Keratinocyte (primary cell): ENCODE results near the gene SRM. TPM values are rescaled to one million over a fixed set of nuclear protein-coding genes. Genes with fewer than 3 reads are reported as not detected.

ENCODE experiments used
- DNase-seq: peaks from one replicate; pipeline ENCODE4 v3.0.0-alpha.2; 2011; ENCODE audit warnings: low read depth, missing footprints, low spot score
- FAIRE-seq: peaks from 2 replicates; lab custom pipeline; 2011; peaks lifted over from hg19 to GRCh38; lab: Jason Lieb, UNC
- H2AFZ ChIP-seq: 2 replicates; pipeline ENCODE4 v1.6.0; 2012; ENCODE audit warnings: low read length, control low read depth, inconsistent platforms; ENCODE audit not compliant: control insufficient read depth
- H3K27ac ChIP-seq: 2 replicates; pipeline ENCODE4 v1.5.1; 2011; ENCODE audit warnings: low read length; ENCODE audit not compliant: control insufficient read depth, insufficient read depth
- H3K27me3 ChIP-seq: 3 replicates; pipeline ENCODE4 v1.6.0; 2011; ENCODE audit warnings: low read length; ENCODE audit not compliant: control insufficient read depth, insufficient read depth; ENCODE audit errors: extremely low read depth
- H3K36me3 ChIP-seq, 2 experiments: 2 replicates in 1 of 2; 3 replicates in 1 of 2; pipeline ENCODE4 v1.5.1; 2011; ENCODE audit warnings: low read length in 2 of 2, mild to moderate bottlenecking in 1 of 2; ENCODE audit not compliant: control insufficient read depth in 2 of 2, insufficient read depth in 2 of 2; ENCODE audit errors: extremely low read depth in 1 of 2
- H3K4me1 ChIP-seq: 3 replicates; pipeline ENCODE4 v1.5.1; 2011; ENCODE audit warnings: low read length; ENCODE audit not compliant: control insufficient read depth, insufficient read depth; ENCODE audit errors: extremely low read depth
- H3K4me2 ChIP-seq: 3 replicates; pipeline ENCODE4 v1.6.0; 2011; ENCODE audit warnings: low read depth, low read length; ENCODE audit not compliant: control insufficient read depth, insufficient read depth; ENCODE audit errors: extremely low read depth
- H3K4me3 ChIP-seq, 3 experiments: fragments of 200-600 bp in 1 of 3; sonication (generic) in 1 of 3; 2 replicates in 2 of 3; 3 replicates in 1 of 3; pipeline ENCODE4 v1.5.1; 2011 to 2016; ENCODE audit warnings: low read length in 3 of 3, mild to moderate bottlenecking in 3 of 3, control low read depth in 2 of 3, inconsistent platforms in 1 of 3, low read depth in 1 of 3, mixed read lengths in 1 of 3, mixed run types in 1 of 3, moderate library complexity in 1 of 3; ENCODE audit not compliant: control insufficient read depth in 2 of 3, insufficient read depth in 2 of 3; ENCODE audit errors: extremely low read depth in 1 of 3
- H3K79me2 ChIP-seq: 2 replicates; pipeline ENCODE4 v1.6.0; 2012; ENCODE audit warnings: low read length; ENCODE audit not compliant: control insufficient read depth, insufficient read depth
- H3K9ac ChIP-seq: 3 replicates; pipeline ENCODE4 v1.6.0; 2011; ENCODE audit warnings: low read length; ENCODE audit not compliant: control insufficient read depth, insufficient read depth; ENCODE audit errors: extremely low read depth
- H3K9me1 ChIP-seq: 3 replicates; pipeline ENCODE4 v1.6.0; 2011; ENCODE audit warnings: low read length; ENCODE audit not compliant: control insufficient read depth, insufficient read depth; ENCODE audit errors: extremely low read depth
- H3K9me3 ChIP-seq: 2 replicates; pipeline ENCODE4 v1.5.1; 2012; ENCODE audit warnings: low read depth, low read length; ENCODE audit not compliant: control insufficient read depth
- H4K20me1 ChIP-seq: 3 replicates; pipeline ENCODE4 v1.6.0; 2011; ENCODE audit warnings: low read length; ENCODE audit not compliant: control insufficient read depth, insufficient read depth; ENCODE audit errors: extremely low read depth
- CTCF ChIP-seq, 3 experiments: IDR thresholded peaks in 1 of 3; conservative IDR thresholded peaks in 1 of 3; optimal IDR thresholded peaks in 1 of 3; 2 replicates in 2 of 3; 3 replicates in 1 of 3; pipeline versions ENCODE3 to v1.5.1; 2011; ENCODE audit warnings: low read length in 3 of 3, mild to moderate bottlenecking in 3 of 3, moderate library complexity in 2 of 3, control low read depth in 1 of 3, inconsistent platforms in 1 of 3; ENCODE audit not compliant: insufficient read depth in 2 of 3; ENCODE audit errors: extremely low read depth in 1 of 3
- EZH2 ChIP-seq: IDR thresholded peaks from one replicate; pipeline ENCODE4 v1.6.1; 2012; ENCODE audit warnings: inconsistent platforms, mild to moderate bottlenecking, low read length, moderate library complexity
- dilution Hi-C: fragments of 300-500 bp; cut with MboI; formaldehyde crosslinking; loops from one replicate; pipeline ENCODE4 v1.7.0; 2020; ENCODE audit warnings: low sequenced_read_pairs; ENCODE audit not compliant: extremely low pct_ligation_motif_present
- polyA plus RNA-seq, 5 experiments: library from polyadenylated mRNA; depleted of rRNA in 3 of 5; stranded (reverse) in 3 of 5; stranded (forward) in 1 of 5; unstranded in 1 of 5; fragments of >200 nt; gene quantifications; 1 replicate in 1 of 5; 2 replicates in 3 of 5; 3 replicates in 1 of 5; pipeline versions ENCODE4 v1.2.1 to v1.2.3, GENCODE V29; 2011 to 2012; ENCODE audit warnings: missing spikeins in 2 of 5, low read depth in 1 of 5, low replicate concordance in 1 of 5

SRM gene
- polyA plus RNA-seq, 1 donor (not counting 4 experiments of a cell fraction or from before 2014, with no cell fraction given), result 32.8 TPM

- Histone ChIP-seq H3K4me1 (peaks cover 19% of the 10 kb centered on the region), H2AFZ (no peak overlapping the region), H3K27me3 (no peaks in the 10 kb centered on the region), H3K79me2 (peaks cover 26% of the 10 kb centered on the region), H3K4me3 (no peak overlapping the region), H3K4me2 (no peak overlapping the region), H3K9me3 (no peaks in the 10 kb centered on the region), H3K27ac (no peak overlapping the region), H3K9ac (no peak overlapping the region), H4K20me1 (peaks cover 2% of the 10 kb centered on the region), H3K9me1 (no peaks in the 10 kb centered on the region), H3K36me3 (peaks cover 11 to 21% of the 10 kb centered on the region in 2 experiments)
- FAIRE-seq (no peak), DNase-seq (no peak)
- dilution Hi-C loops, result no loop called here
- TF ChIP-seq EZH2 (no peak), CTCF (optimal IDR thresholded peaks at IDR 0.05 in 1 of 3, IDR thresholded peaks at IDR 0.05 in 1 of 3, conservative IDR thresholded peaks at IDR 0.05 in 1 of 3; ENCODE audit: extremely low read depth in 1 of 3, insufficient read depth in 2 of 3, low read length in 3 of 3) (no peak)
These were observed 2.3 kb downstream of the SRM start for GRCh38 chr1:11057477-11057876.

GRCh38 chr1:11056504-11056903 lies 3.3 kb downstream of the SRM start:
- H3K27me3 ChIP-seq, result no peaks in the 10 kb centered on the region
- no peak overlapping the region for H3K4me3 ChIP-seq
- TF ChIP-seq EZH2 (no peak), CTCF (optimal IDR thresholded peaks at IDR 0.05 in 1 of 3, IDR thresholded peaks at IDR 0.05 in 1 of 3, conservative IDR thresholded peaks at IDR 0.05 in 1 of 3; ENCODE audit: extremely low read depth in 1 of 3, insufficient read depth in 2 of 3, low read length in 3 of 3) (no peak)
- H3K9me3 ChIP-seq, result no peaks in the 10 kb centered on the region
- H3K9me1 ChIP-seq, result no peaks in the 10 kb centered on the region
- H3K79me2 ChIP-seq, result peaks cover 20% of the 10 kb centered on the region
- dilution Hi-C loops, result no loop called here
- DNase-seq (no peak), FAIRE-seq (no peak)
- peaks cover 2% of the 10 kb centered on the region for H4K20me1 ChIP-seq
- H2AFZ ChIP-seq, result no peak overlapping the region
- no peak overlapping the region for H3K27ac ChIP-seq
- no peak overlapping the region for H3K9ac ChIP-seq
- peaks cover 17% of the 10 kb centered on the region for H3K4me1 ChIP-seq
- H3K36me3 ChIP-seq, result peaks cover 11 to 16% of the 10 kb centered on the region in 2 experiments
- no peak overlapping the region for H3K4me2 ChIP-seq
